ENCODE data around the gene ABLIM3. TPM values are rescaled to one million over a fixed set of nuclear protein-coding genes. Genes with fewer than 3 reads are reported as not detected.

Gene ABLIM3
- polyA plus RNA-seq, 1 donor (not counting 4 experiments of a cell fraction or from before 2014, with no cell fraction given) = 7.9 TPM

- DNase-seq (ENCODE audit: low read depth, low spot score) (no peak), FAIRE-seq (peak; percentile 97)
- no peaks in the 10 kb centered on the region for H3K36me3 ChIP-seq (ENCODE audit: control insufficient read depth in 2 of 2, extremely low read depth in 1 of 2, insufficient read depth in 2 of 2, low read length in 2 of 2)
- peak overlapping the region; percentile 68 for H2AFZ ChIP-seq (ENCODE audit: control insufficient read depth, low read length)
- TF ChIP-seq EZH2 (IDR thresholded peaks at IDR 0.05; ENCODE audit: low read length) = no peak
- TF ChIP-seq, protein P1, sequence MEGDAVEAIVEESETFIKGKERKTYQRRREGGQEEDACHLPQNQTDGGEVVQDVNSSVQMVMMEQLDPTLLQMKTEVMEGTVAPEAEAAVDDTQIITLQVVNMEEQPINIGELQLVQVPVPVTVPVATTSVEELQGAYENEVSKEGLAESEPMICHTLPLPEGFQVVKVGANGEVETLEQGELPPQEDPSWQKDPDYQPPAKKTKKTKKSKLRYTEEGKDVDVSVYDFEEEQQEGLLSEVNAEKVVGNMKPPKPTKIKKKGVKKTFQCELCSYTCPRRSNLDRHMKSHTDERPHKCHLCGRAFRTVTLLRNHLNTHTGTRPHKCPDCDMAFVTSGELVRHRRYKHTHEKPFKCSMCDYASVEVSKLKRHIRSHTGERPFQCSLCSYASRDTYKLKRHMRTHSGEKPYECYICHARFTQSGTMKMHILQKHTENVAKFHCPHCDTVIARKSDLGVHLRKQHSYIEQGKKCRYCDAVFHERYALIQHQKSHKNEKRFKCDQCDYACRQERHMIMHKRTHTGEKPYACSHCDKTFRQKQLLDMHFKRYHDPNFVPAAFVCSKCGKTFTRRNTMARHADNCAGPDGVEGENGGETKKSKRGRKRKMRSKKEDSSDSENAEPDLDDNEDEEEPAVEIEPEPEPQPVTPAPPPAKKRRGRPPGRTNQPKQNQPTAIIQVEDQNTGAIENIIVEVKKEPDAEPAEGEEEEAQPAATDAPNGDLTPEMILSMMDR (optimal IDR thresholded peaks at IDR 0.05 in 1 of 3, IDR thresholded peaks at IDR 0.05 in 1 of 3, conservative IDR thresholded peaks at IDR 0.05 in 1 of 3; ENCODE audit: extremely low read depth in 1 of 3, insufficient read depth in 2 of 3, low read length in 3 of 3) = peak; percentile 79 to 96 (median 93)
- dilution Hi-C loops (cut with MboI; ENCODE audit: extremely low pct_ligation_motif_present, low sequenced_read_pairs) = no loop called here
- H3K79me2 ChIP-seq (ENCODE audit: control insufficient read depth, insufficient read depth, low read length) = no peaks in the 10 kb centered on the region
- H4K20me1 ChIP-seq (ENCODE audit: control insufficient read depth, extremely low read depth, insufficient read depth, low read length) = no peaks in the 10 kb centered on the region
- no peaks in the 10 kb centered on the region for H3K27me3 ChIP-seq (ENCODE audit: control insufficient read depth, extremely low read depth, insufficient read depth, low read length)
- H3K4me3 ChIP-seq (ENCODE audit: control insufficient read depth in 2 of 3, extremely low read depth in 1 of 3, insufficient read depth in 2 of 3, low read depth in 1 of 3, low read length in 3 of 3) = no peak overlapping the region
- H3K4me2 ChIP-seq (ENCODE audit: control insufficient read depth, extremely low read depth, insufficient read depth, low read depth, low read length) = peak overlapping the region; percentile 43
- H3K27ac ChIP-seq (ENCODE audit: control insufficient read depth, insufficient read depth, low read length) = peak overlapping the region; percentile 21
- peaks cover 26% of the 10 kb centered on the region for H3K4me1 ChIP-seq (ENCODE audit: control insufficient read depth, extremely low read depth, insufficient read depth, low read length)
- H3K9me3 ChIP-seq (ENCODE audit: control insufficient read depth, low read depth, low read length) = no peaks in the 10 kb centered on the region
- H3K9me1 ChIP-seq (ENCODE audit: control insufficient read depth, extremely low read depth, insufficient read depth, low read length) = no peaks in the 10 kb centered on the region
- H3K9ac ChIP-seq (ENCODE audit: control insufficient read depth, extremely low read depth, insufficient read depth, low read length) = no peak overlapping the region
Observed at GRCh38 chr5:149114403-149115312, 26.6 kb upstream of the ABLIM3 start.

GRCh38 chr5:149117970-149118369 lies 23.3 kb upstream of the ABLIM3 start:
- DNase-seq (ENCODE audit: low read depth, low spot score) (no peak), FAIRE-seq (no peak)
- H3K27me3 ChIP-seq (ENCODE audit: control insufficient read depth, extremely low read depth, insufficient read depth, low read length) = no peaks in the 10 kb centered on the region
- dilution Hi-C loops (cut with MboI; ENCODE audit: extremely low pct_ligation_motif_present, low sequenced_read_pairs) = no loop called here
- no peaks in the 10 kb centered on the region for H3K36me3 ChIP-seq (ENCODE audit: control insufficient read depth in 2 of 2, extremely low read depth in 1 of 2, insufficient read depth in 2 of 2, low read length in 2 of 2)
- H3K4me1 ChIP-seq (ENCODE audit: control insufficient read depth, extremely low read depth, insufficient read depth, low read length) = peaks cover 26% of the 10 kb centered on the region
- no peaks in the 10 kb centered on the region for H3K79me2 ChIP-seq (ENCODE audit: control insufficient read depth, insufficient read depth, low read length)
- no peaks in the 10 kb centered on the region for H3K9me1 ChIP-seq (ENCODE audit: control insufficient read depth, extremely low read depth, insufficient read depth, low read length)
- no peak overlapping the region for H3K9ac ChIP-seq (ENCODE audit: control insufficient read depth, extremely low read depth, insufficient read depth, low read length)
- H3K4me3 ChIP-seq (ENCODE audit: control insufficient read depth in 2 of 3, extremely low read depth in 1 of 3, insufficient read depth in 2 of 3, low read depth in 1 of 3, low read length in 3 of 3) = no peak overlapping the region
- TF ChIP-seq EZH2 (IDR thresholded peaks at IDR 0.05; ENCODE audit: low read length) = no peak
- TF ChIP-seq, protein P1 (optimal IDR thresholded peaks at IDR 0.05 in 1 of 3, IDR thresholded peaks at IDR 0.05 in 1 of 3, conservative IDR thresholded peaks at IDR 0.05 in 1 of 3; ENCODE audit: extremely low read depth in 1 of 3, insufficient read depth in 2 of 3, low read length in 3 of 3) = no peak
- H3K4me2 ChIP-seq (ENCODE audit: control insufficient read depth, extremely low read depth, insufficient read depth, low read depth, low read length) = no peak overlapping the region
- H2AFZ ChIP-seq (ENCODE audit: control insufficient read depth, low read length) = no peak overlapping the region
- H3K27ac ChIP-seq (ENCODE audit: control insufficient read depth, insufficient read depth, low read length) = no peak overlapping the region
- no peaks in the 10 kb centered on the region for H3K9me3 ChIP-seq (ENCODE audit: control insufficient read depth, low read depth, low read length)
- H4K20me1 ChIP-seq (ENCODE audit: control insufficient read depth, extremely low read depth, insufficient read depth, low read length) = no peaks in the 10 kb centered on the region
